ENCODE results near the gene CHRNA1.

The CHRNA1 gene

DNA sequence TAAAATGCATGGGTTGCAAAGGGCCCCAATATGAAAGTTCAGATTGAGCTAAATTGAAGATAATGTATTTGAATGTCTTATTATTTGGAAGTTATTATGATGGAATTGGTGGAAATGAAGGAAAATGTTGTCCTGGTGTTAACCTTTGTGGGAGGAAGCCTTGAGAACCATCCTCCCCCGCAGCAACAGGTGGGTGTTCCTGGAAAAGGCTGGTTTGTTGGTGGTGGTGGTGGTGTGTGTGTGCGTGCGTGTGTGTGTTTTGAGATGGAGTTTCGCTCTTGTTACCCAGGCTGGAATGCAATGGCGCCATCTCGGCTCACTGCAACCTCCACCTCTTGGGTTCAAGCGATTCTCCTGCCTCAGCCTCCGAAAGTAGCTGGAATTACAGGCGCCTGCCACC lies 36.2 kb downstream of the CHRNA1 start:
- TF ChIP-seq, protein P1, sequence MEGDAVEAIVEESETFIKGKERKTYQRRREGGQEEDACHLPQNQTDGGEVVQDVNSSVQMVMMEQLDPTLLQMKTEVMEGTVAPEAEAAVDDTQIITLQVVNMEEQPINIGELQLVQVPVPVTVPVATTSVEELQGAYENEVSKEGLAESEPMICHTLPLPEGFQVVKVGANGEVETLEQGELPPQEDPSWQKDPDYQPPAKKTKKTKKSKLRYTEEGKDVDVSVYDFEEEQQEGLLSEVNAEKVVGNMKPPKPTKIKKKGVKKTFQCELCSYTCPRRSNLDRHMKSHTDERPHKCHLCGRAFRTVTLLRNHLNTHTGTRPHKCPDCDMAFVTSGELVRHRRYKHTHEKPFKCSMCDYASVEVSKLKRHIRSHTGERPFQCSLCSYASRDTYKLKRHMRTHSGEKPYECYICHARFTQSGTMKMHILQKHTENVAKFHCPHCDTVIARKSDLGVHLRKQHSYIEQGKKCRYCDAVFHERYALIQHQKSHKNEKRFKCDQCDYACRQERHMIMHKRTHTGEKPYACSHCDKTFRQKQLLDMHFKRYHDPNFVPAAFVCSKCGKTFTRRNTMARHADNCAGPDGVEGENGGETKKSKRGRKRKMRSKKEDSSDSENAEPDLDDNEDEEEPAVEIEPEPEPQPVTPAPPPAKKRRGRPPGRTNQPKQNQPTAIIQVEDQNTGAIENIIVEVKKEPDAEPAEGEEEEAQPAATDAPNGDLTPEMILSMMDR (conservative IDR thresholded peaks at IDR 0.05) = no peak

DNA sequence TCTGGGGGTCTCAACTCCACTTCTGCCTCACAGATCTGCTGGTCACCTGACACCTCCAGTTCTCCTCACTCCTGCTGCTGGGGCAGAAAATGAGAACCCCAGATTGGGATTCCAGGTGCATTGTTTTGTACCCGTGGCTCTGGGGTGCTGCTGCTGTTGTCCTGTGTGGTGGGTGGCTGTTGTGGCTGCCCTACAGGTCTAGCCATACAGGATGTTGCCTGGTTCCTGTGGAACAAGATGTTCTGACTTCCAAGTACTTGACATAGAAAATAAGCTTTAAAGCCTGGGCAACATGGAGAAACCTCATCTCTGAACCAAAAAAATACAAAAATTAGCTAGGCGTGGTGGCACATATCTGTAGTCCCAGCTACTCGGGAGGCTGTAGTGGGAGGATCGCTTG lies 38.1 kb downstream of the CHRNA1 start:
- H3K27ac ChIP-seq = no peak overlapping the region
- TF ChIP-seq, protein P1 (conservative IDR thresholded peaks at IDR 0.05) = no peak

More for the DNA sequence above, 36.2 kb downstream of the CHRNA1 start:
- H3K27ac ChIP-seq = no peak overlapping the region

DNA sequence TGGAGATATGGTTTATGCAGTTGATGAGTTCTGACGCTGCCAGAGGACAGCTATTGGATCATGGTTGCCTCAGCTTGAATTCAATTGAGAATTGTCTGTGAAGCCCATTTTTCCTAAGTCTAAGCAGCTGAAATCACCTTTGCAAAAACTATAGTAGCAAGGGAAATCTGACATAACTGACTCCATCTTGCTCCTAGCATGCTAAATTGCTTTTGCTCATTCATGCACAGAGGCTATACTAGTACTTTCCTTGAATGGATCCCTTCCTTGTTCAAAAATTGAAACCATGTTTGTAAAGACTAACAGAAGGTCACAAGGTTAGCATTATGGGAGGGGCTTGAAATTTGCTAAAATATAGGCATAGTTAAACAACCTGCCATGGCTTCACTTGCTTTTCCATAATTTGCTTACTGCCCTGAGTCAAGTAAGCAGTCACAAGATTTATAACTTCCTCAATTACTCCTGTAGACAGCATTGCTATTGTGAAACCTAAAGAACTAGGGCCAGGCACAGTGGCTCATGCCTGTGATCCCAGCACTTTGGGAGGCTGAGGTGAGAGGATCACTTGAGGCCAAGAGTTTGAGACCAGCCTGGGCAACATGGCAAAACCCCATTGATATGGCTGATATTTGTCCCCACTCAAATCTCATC lies 41.2 kb downstream of the CHRNA1 start:
- TF ChIP-seq, protein P1 (conservative IDR thresholded peaks at IDR 0.05) = no peak

DNA sequence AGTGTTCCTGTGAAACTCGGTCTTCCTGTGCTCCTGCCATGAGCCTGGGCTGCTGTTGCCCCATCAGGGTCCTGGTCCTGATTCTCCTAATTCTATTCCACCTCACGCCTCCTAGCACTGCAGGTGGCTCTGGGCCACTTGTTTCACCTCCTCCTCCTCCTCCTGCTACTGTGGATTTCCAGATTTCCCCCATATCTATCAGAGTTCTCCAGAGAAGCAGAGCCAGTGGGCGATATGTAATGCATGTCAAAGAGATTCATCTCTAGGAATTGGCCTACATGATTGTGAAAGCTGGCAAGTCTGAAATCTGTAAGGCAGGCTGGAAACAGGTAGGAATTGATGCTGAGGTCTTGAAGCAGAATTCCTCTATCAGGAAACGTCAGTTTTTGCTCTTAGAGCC lies 45.3 kb downstream of the CHRNA1 start:
- no peak overlapping the region for H3K27ac ChIP-seq
- TF ChIP-seq, protein P1 (conservative IDR thresholded peaks at IDR 0.05) = no peak

More for the DNA sequence above, 41.2 kb downstream of the CHRNA1 start:
- H3K27ac ChIP-seq = no peak overlapping the region

DNA sequence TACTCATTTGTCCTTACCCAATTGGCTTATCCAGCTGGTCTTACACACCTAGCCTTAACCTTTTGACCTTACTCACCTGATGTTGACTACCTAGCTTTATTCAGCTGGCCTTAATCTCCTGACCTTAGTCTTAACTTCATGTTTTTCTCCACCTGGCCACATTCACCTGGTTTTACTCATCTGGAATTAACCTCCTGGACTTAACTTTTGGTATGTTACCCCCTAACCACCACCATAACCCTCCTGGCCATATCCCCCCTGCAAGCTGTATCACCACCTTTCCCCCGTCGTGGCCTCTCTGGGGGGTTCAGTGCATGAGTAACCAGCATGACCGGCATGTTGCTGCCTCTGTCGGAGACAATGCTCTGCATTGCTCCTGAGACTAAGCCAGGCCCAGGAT lies 45.7 kb downstream of the CHRNA1 start:
- H3K27ac ChIP-seq = no peak overlapping the region
- TF ChIP-seq, protein P1 (conservative IDR thresholded peaks at IDR 0.05) = no peak

DNA sequence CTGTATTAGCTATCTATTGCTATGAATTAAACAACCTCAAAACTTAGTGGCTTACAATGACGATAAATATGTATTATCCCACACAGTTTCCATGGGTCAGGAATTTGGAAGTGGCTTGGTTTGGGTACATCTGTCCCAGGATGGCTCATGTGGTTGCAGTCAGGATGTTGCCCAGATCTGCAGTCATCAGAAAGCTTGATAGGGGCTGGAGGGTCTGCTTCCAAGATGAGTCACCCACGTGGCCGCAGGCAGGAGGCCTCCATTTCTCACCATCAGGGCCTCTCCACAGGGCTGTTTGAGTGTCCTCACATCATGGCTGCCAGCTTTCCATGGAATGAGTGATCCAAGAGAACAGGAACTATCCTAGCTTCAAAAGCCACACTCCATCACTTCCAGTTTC lies 46.4 kb downstream of the CHRNA1 start:
- TF ChIP-seq, protein P1 (conservative IDR thresholded peaks at IDR 0.05) = no peak
- no peak overlapping the region for H3K27ac ChIP-seq

DNA sequence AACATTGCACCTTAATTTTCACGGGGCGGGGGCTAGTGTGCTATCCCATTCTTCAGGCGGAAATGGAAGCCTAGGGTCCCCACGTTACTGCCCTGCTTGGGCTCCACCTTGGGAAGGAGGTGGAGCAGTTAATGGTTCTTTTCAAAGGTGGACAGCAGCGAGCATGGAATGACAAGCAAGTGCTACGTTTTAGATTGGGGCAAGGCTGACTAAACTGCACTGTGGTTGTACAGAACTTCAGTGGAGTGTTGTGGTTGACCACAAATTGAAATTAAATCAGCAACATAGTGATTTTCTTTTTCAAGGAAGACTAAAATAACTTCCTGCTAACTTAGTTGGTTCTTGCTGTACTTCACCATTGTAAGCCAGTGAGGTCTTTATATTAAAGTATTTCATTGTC lies 47.0 kb downstream of the CHRNA1 start:
- TF ChIP-seq, protein P1 (conservative IDR thresholded peaks at IDR 0.05) = no peak
- H3K27ac ChIP-seq = no peak overlapping the region

Measured in VCaP (cell line).